Measurements from ENCODE around the gene IRX1.

The IRX1 gene

DNA sequence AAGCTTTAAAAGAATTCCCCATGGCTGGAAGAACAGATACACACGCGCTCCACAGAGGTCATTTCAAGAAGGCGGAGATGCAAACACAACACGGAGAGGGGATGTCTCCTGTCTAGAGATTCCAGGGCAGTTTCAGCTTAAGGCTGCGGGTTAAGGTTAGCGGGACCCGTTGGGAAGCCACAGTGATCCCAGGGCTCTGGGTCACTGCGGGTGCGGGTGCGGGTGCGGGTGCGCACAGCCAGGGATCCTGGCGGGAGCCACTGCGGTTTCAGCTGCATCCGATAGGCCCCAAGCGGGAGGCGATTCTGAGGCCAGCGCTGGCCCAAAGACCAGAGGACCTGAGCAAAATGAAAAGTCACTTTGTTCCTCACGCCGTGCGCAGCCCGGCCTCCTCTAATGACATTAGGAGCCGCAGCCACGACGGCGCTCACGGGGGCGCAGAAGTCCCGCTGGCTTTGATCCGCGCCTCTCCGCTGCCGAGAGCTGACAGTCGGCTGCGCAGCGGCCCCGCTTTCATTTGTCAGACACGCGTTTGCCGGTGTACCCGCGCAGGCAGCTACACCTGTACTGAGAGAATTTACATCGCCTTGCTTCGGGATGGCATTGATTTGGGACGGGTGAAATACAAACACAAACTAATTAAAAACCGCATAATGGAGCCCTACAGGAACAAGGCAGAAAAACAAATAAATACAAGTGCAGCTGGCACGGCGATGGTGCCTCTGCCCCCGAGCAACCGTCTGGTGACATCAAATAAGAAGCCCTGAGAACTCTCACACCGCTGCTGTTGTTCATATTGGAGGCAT is 5.3 kb upstream of the IRX1 start:
- H3K4me2 ChIP-seq (ENCODE audit: low read length): no peak overlapping the region
- H2BK15ac ChIP-seq (replicated peaks; ENCODE audit: low read depth): no peak overlapping the region
- WGBS (ENCODE audit: extremely low coverage, insufficient coverage, low lambda C conversion rate): no CpG with 5 or more reads among the region's 51 CpGs
- no peak overlapping the region for H3K56ac ChIP-seq (ENCODE audit: low read length)
- no peak overlapping the region for H4K5ac ChIP-seq (ENCODE audit: low read length)
- no peak for DNase-seq
- no peak overlapping the region for H3K9ac ChIP-seq (ENCODE audit: low read length)
- H2BK120ac ChIP-seq (ENCODE audit: low read depth, low read length): no peak overlapping the region
- no peak overlapping the region for H4K8ac ChIP-seq (ENCODE audit: low read depth, low read length)
- H3K27ac ChIP-seq (ENCODE audit: low read depth, low read length): no peak overlapping the region
- no peaks in the 10 kb centered on the region for H3K79me2 ChIP-seq (ENCODE audit: control insufficient read depth, insufficient read depth, low read length)
- peaks cover 2% of the 10 kb centered on the region for H3K4me1 ChIP-seq (ENCODE audit: control insufficient read depth, low read depth, low read length)
- no peak overlapping the region for H2BK5ac ChIP-seq (ENCODE audit: low read length)
- no peaks in the 10 kb centered on the region for H3K36me3 ChIP-seq (ENCODE audit: control insufficient read depth, insufficient read depth, low read length)
- H3K27me3 ChIP-seq (ENCODE audit: insufficient read depth, low read length, poor library complexity): peaks cover 54% of the 10 kb centered on the region
- H3K4me3 ChIP-seq (ENCODE audit: low read length): no peak overlapping the region
- H2AK5ac ChIP-seq (ENCODE audit: low read length): no peak overlapping the region
- no peaks in the 10 kb centered on the region for H3K79me1 ChIP-seq (ENCODE audit: low read length)
- no peak overlapping the region for H3K4ac ChIP-seq (ENCODE audit: low read depth, low read length)
- peak overlapping the region; percentile 66 for H3K23ac ChIP-seq (ENCODE audit: low read length)
- no peak overlapping the region for H3K18ac ChIP-seq (ENCODE audit: low read length)

DNA sequence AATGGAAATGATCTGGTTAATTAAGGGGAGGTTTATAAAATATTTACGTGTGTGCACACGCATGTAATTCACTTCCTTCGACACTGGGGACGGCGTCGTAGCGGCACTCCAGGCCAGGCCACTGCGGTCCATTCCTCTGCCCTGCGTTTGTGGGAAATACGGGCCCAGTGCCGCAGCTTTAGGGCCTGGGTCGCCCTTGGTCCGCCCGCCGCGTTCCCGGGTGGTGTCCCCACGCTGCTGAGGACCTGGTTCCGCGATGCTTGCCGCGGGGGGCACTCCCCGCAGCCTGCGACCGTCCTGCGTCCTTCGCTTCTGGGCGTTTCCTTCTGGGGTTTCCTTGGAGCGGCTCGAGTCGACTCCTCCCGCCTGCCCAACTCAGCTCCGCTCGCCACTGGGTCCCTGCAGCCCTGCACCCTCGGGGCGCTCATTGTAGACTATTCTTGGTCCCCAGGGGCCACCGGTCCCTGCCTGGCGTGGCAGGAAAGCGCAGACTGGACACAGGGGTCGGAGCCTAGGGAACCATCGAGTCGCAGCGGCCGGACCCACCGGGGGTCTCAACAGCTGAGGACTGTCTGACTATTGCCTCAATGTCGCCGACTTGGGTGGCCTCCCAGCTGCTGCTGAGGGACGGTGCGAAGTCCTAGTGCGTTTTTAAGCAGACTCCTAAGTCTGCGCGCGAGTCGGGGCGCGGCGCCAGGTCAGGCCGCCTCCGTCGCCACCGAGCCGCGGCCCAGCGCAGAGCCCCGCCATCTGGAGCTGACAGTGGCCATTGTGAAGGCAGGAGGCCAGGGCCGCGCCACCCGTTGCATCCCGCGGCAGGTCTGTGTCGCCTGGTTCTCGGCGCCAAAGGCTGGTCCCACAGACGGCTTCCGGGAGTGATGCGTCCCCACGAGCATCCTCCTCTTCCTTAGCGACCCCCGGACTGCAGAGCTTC is 4.4 kb upstream of the IRX1 start:
- Histone ChIP-seq H4K5ac (ENCODE audit: low read length) (no peak overlapping the region), H2BK15ac (replicated peaks; ENCODE audit: low read depth) (no peak overlapping the region), H3K18ac (ENCODE audit: low read length) (no peak overlapping the region), H2BK5ac (ENCODE audit: low read length) (no peak overlapping the region), H3K79me2 (ENCODE audit: control insufficient read depth, insufficient read depth, low read length) (no peaks in the 10 kb centered on the region), H3K4me2 (ENCODE audit: low read length) (peak overlapping the region; percentile 27), H3K56ac (ENCODE audit: low read length) (no peak overlapping the region), H3K23ac (ENCODE audit: low read length) (peak overlapping the region; percentile 66), H3K27me3 (ENCODE audit: insufficient read depth, low read length, poor library complexity) (peaks cover 55% of the 10 kb centered on the region), H3K9ac (ENCODE audit: low read length) (no peak overlapping the region), H2BK120ac (ENCODE audit: low read depth, low read length) (no peak overlapping the region), H3K36me3 (ENCODE audit: control insufficient read depth, insufficient read depth, low read length) (no peaks in the 10 kb centered on the region), H3K4ac (ENCODE audit: low read depth, low read length) (no peak overlapping the region), H3K4me3 (ENCODE audit: low read length) (no peak overlapping the region), H3K79me1 (ENCODE audit: low read length) (no peaks in the 10 kb centered on the region), H3K4me1 (ENCODE audit: control insufficient read depth, low read depth, low read length) (peaks cover 2% of the 10 kb centered on the region), H3K27ac (ENCODE audit: low read depth, low read length) (no peak overlapping the region), H4K8ac (ENCODE audit: low read depth, low read length) (no peak overlapping the region), H2AK5ac (ENCODE audit: low read length) (no peak overlapping the region)
- no CpG with 5 or more reads among the region's 79 CpGs for WGBS (ENCODE audit: extremely low coverage, insufficient coverage, low lambda C conversion rate)
- DNase-seq: peak; percentile 18

DNA sequence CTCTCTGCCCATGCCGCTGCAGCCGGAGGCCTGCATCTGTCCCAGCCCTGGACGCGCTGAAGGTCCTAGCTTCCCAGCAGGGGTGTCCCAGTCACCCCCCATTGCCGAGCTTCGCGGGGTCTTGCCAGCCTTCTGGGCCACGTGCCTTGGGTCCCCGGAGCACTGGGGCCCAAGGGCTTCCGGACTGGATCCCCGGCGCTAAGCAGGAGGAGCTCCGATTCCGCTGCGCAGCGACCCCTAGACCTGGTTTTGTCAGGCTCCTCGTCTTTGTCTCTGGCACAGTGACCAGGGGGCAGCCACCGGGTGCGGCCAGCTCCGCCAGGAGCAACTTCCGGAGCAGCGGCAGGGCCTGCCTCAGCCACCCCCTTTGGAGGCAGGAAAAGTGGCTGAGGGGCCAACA is 3.3 kb upstream of the IRX1 start:
- no peak overlapping the region for H3K18ac ChIP-seq (ENCODE audit: low read length)
- H3K4me3 ChIP-seq (ENCODE audit: low read length): no peak overlapping the region
- no peak overlapping the region for H3K56ac ChIP-seq (ENCODE audit: low read length)
- H3K27me3 ChIP-seq (ENCODE audit: insufficient read depth, low read length, poor library complexity): peaks cover 63% of the 10 kb centered on the region
- no peak overlapping the region for H3K27ac ChIP-seq (ENCODE audit: low read depth, low read length)
- peaks cover 2% of the 10 kb centered on the region for H3K4me1 ChIP-seq (ENCODE audit: control insufficient read depth, low read depth, low read length)
- H4K5ac ChIP-seq (ENCODE audit: low read length): no peak overlapping the region
- no peak overlapping the region for H3K23ac ChIP-seq (ENCODE audit: low read length)
- no CpG with 5 or more reads among the region's 22 CpGs for WGBS (ENCODE audit: extremely low coverage, insufficient coverage, low lambda C conversion rate)
- H2BK5ac ChIP-seq (ENCODE audit: low read length): no peak overlapping the region
- H2BK15ac ChIP-seq (replicated peaks; ENCODE audit: low read depth): no peak overlapping the region
- H3K79me1 ChIP-seq (ENCODE audit: low read length): no peaks in the 10 kb centered on the region
- no peak overlapping the region for H3K4me2 ChIP-seq (ENCODE audit: low read length)
- DNase-seq: peak; percentile 58
- no peak overlapping the region for H3K9ac ChIP-seq (ENCODE audit: low read length)
- no peak overlapping the region for H3K4ac ChIP-seq (ENCODE audit: low read depth, low read length)
- H2BK120ac ChIP-seq (ENCODE audit: low read depth, low read length): no peak overlapping the region
- H2AK5ac ChIP-seq (ENCODE audit: low read length): no peak overlapping the region
- H3K79me2 ChIP-seq (ENCODE audit: control insufficient read depth, insufficient read depth, low read length): no peaks in the 10 kb centered on the region
- no peak overlapping the region for H4K8ac ChIP-seq (ENCODE audit: low read depth, low read length)
- no peaks in the 10 kb centered on the region for H3K36me3 ChIP-seq (ENCODE audit: control insufficient read depth, insufficient read depth, low read length)

DNA sequence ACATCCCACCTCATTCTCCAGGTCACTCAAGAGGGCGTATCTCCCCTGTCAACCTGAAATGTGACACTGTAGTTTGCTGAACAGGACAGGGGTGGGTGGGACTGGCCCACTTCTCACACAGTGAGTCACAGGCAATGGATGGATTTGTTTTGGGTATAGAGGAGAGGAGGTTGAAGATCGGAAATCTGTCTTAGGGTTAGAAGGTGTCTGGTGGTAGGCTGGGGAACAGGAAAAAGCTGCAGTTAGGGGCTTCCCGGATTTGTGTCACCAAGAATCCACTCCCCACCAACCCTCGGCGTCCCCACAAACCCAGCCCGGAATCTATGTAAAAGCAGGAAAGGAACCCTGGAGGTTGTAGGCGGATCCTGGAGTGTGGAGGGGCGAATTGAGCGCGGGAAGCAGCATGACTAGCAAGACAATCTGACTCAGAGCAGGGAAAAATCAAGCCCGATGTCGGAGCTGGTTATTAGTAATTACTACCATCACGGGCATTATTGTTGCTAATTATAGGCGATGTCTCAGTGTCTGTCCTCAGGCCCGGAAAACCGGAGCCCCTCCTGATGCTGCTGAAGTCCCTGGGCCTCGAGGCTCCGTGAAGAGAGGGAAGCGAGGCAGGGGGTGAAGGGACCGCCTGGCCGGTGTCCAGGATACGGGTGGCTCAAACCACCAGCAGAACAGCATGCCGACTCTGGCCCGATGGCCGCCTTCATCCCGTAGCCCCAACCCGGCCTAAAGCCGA is 1.7 kb upstream of the IRX1 start:
- Histone ChIP-seq H3K27me3 (ENCODE audit: insufficient read depth, low read length, poor library complexity) (peaks cover 71% of the 10 kb centered on the region), H4K8ac (ENCODE audit: low read depth, low read length) (no peak overlapping the region), H3K36me3 (ENCODE audit: control insufficient read depth, insufficient read depth, low read length) (no peaks in the 10 kb centered on the region), H3K79me2 (ENCODE audit: control insufficient read depth, insufficient read depth, low read length) (no peaks in the 10 kb centered on the region), H2AK5ac (ENCODE audit: low read length) (no peak overlapping the region), H2BK5ac (ENCODE audit: low read length) (no peak overlapping the region), H4K5ac (ENCODE audit: low read length) (no peak overlapping the region), H3K4ac (ENCODE audit: low read depth, low read length) (no peak overlapping the region), H3K27ac (ENCODE audit: low read depth, low read length) (no peak overlapping the region), H2BK120ac (ENCODE audit: low read depth, low read length) (no peak overlapping the region), H3K9ac (ENCODE audit: low read length) (no peak overlapping the region), H3K4me2 (ENCODE audit: low read length) (peak overlapping the region; percentile 56), H3K4me3 (ENCODE audit: low read length) (no peak overlapping the region), H2BK15ac (replicated peaks; ENCODE audit: low read depth) (no peak overlapping the region), H3K18ac (ENCODE audit: low read length) (no peak overlapping the region), H3K79me1 (ENCODE audit: low read length) (no peaks in the 10 kb centered on the region), H3K56ac (ENCODE audit: low read length) (no peak overlapping the region), H3K4me1 (ENCODE audit: control insufficient read depth, low read depth, low read length) (peaks cover 2% of the 10 kb centered on the region), H3K23ac (ENCODE audit: low read length) (no peak overlapping the region)
- peak; percentile 59 for DNase-seq
- WGBS (ENCODE audit: extremely low coverage, insufficient coverage, low lambda C conversion rate): no CpG with 5 or more reads among the region's 28 CpGs

DNA sequence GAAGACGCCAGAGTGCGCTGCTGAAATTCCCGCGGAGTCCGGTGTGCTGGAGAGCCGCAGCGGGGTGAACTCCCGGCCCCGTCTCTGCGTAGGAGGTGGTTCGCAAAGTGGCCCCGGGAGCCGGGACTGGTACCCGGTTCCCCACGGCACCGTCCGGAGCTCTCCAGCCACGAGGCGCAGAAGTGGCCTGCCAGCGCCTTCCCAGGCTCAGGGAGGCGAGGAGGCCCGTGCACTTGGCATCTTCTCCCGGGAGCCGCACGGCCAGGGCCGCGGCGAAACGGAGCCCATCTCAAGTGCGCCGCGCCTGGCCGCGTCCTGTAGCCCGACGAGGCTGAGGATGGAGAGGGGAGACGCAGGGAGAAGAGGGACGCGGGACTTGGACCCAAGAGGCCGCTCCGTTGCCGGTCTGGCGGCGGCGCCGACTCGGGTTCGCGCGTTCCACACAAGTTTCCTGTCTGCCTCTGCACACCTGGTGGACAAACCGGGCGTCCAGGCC is 1.1 kb upstream of the IRX1 start:
- Histone ChIP-seq H4K8ac (ENCODE audit: low read depth, low read length) (no peak overlapping the region), H3K36me3 (ENCODE audit: control insufficient read depth, insufficient read depth, low read length) (no peaks in the 10 kb centered on the region), H3K4ac (ENCODE audit: low read depth, low read length) (no peak overlapping the region), H3K27ac (ENCODE audit: low read depth, low read length) (no peak overlapping the region), H2BK5ac (ENCODE audit: low read length) (no peak overlapping the region), H2BK120ac (ENCODE audit: low read depth, low read length) (no peak overlapping the region), H3K27me3 (ENCODE audit: insufficient read depth, low read length, poor library complexity) (peaks cover 68% of the 10 kb centered on the region), H4K5ac (ENCODE audit: low read length) (no peak overlapping the region), H3K79me1 (ENCODE audit: low read length) (no peaks in the 10 kb centered on the region), H3K79me2 (ENCODE audit: control insufficient read depth, insufficient read depth, low read length) (no peaks in the 10 kb centered on the region), H3K23ac (ENCODE audit: low read length) (no peak overlapping the region), H3K4me1 (ENCODE audit: control insufficient read depth, low read depth, low read length) (peaks cover 2% of the 10 kb centered on the region), H3K4me3 (ENCODE audit: low read length) (no peak overlapping the region), H2AK5ac (ENCODE audit: low read length) (no peak overlapping the region), H3K18ac (ENCODE audit: low read length) (no peak overlapping the region), H3K9ac (ENCODE audit: low read length) (no peak overlapping the region), H3K4me2 (ENCODE audit: low read length) (peak overlapping the region; percentile 56), H3K56ac (ENCODE audit: low read length) (no peak overlapping the region), H2BK15ac (replicated peaks; ENCODE audit: low read depth) (no peak overlapping the region)
- DNase-seq: peak; percentile 71
- no CpG with 5 or more reads among the region's 52 CpGs for WGBS (ENCODE audit: extremely low coverage, insufficient coverage, low lambda C conversion rate)

Data from mesendoderm (in vitro differentiated cells).